ENCODE results near the gene DUOX2. TPM values are rescaled to one million over a fixed set of nuclear protein-coding genes. Genes with fewer than 3 reads are reported as not detected.
"Not testable (repeated sequence)": the region's sequence is repeated elsewhere in the genome, so short reads cannot be mapped to it uniquely, and the experiment has no call there.

The DUOX2 gene
- polyA plus RNA-seq, 12 donors, result 0.03 to 2.2 (median 0.50) TPM; not detected in 7

GRCh38 chr15:45075440-45076320 is 38.3 kb downstream of the DUOX2 start:
- DNase-seq, result not testable (repeated sequence)

GRCh38 chr15:45073602-45074001 is 40.4 kb downstream of the DUOX2 start:
- not testable (repeated sequence) for DNase-seq

GRCh38 chr15:45069942-45070360 is 44.0 kb downstream of the DUOX2 start:
- DNase-seq, result not testable (repeated sequence)

GRCh38 chr15:45064386-45064785 is 49.6 kb downstream of the DUOX2 start:
- DNase-seq, result no peak

GRCh38 chr15:45062301-45062700 is 51.7 kb downstream of the DUOX2 start:
- DNase-seq, result not testable (repeated sequence)

- not testable (repeated sequence) for DNase-seq
These were observed 55.0 kb downstream of the DUOX2 start for GRCh38 chr15:45058690-45059675.

GRCh38 chr15:45052676-45053075 is 61.3 kb downstream of the DUOX2 start:
- DNase-seq, result not testable (repeated sequence)

- DNase-seq, result no peak
These were observed 63.4 kb downstream of the DUOX2 start for GRCh38 chr15:45050587-45050986.

- DNase-seq, result peak; percentile 4
These were observed 65.0 kb downstream of the DUOX2 start for GRCh38 chr15:45048794-45049631.

GRCh38 chr15:45048449-45048793 is 65.6 kb downstream of the DUOX2 start:
- not testable (repeated sequence) for DNase-seq

GRCh38 chr15:45044270-45044669 is 69.7 kb downstream of the DUOX2 start:
- not testable (repeated sequence) for DNase-seq

GRCh38 chr15:45042859-45043258 is 71.1 kb downstream of the DUOX2 start:
- DNase-seq, result not testable (repeated sequence)

Other genes with a start within 250 kb of the DUOX2 start
- not detected for gene TERB2, start 157.5 kb downstream of the DUOX2 start, polyA plus RNA-seq (ENCODE audit: insufficient read length in 12 of 12)
- 10 to 100 TPM in 2 of 12 donors, 1 to 10 TPM in 9, not detected in 1; 5.3 to 20.1 (median 6.5) TPM for gene SORD, start 91.0 kb downstream of the DUOX2 start, polyA plus RNA-seq (ENCODE audit: insufficient read length in 12 of 12)
- 1 to 10 TPM in 1 of 12 donors, under 1 TPM in 1, not detected in 10; 0.16 to 1.2 TPM for gene DUOXA2, start 154 bp upstream of the DUOX2 start, polyA plus RNA-seq (ENCODE audit: insufficient read length in 12 of 12)
- 10 to 100 TPM in 1 of 12 donors, 1 to 10 TPM in 2, under 1 TPM in 3, not detected in 6; 0.20 to 15.9 (median 1.7) TPM for gene DUOXA1, start 15.7 kb upstream of the DUOX2 start, polyA plus RNA-seq (ENCODE audit: insufficient read length in 12 of 12)
- 10 to 100 TPM in 1 of 12 donors, 1 to 10 TPM in 8, under 1 TPM in 1, not detected in 2; 0.99 to 23.4 (median 2.3) TPM for gene DUOX1, start 15.8 kb upstream of the DUOX2 start, polyA plus RNA-seq (ENCODE audit: insufficient read length in 12 of 12)
- 10 to 100 TPM in 4 of 12 donors, 1 to 10 TPM in 7, not detected in 1; 5.4 to 12.6 (median 9.3) TPM for gene SHF, start 73.8 kb upstream of the DUOX2 start, polyA plus RNA-seq (ENCODE audit: insufficient read length in 12 of 12)
- under 1 TPM in 9 of 12 donors, not detected in 3; 0.14 to 0.49 (median 0.21) TPM for gene SLC28A2, start 138.1 kb upstream of the DUOX2 start, polyA plus RNA-seq (ENCODE audit: insufficient read length in 12 of 12)

Data from muscle of arm (tissue), 12 donors.